CD14-positive monocyte (primary cell): ENCODE data around the gene TMEM45A. TPM values are rescaled to one million over a fixed set of nuclear protein-coding genes. Genes with fewer than 3 reads are reported as not detected.
"Not testable (repeated sequence)": the region's sequence is repeated elsewhere in the genome, so short reads cannot be mapped to it uniquely, and the experiment has no call there.

ENCODE experiments used
- DNase-seq, 3 donors: peaks; one replicate each; pipeline ENCODE4 v3.0.0-alpha.2; 2011 to 2022
- H2AFZ ChIP-seq: 2 replicates; pipeline ENCODE4 v1.6.0; 2012; ENCODE audit warnings: mild to moderate bottlenecking, low read depth, low read length, inconsistent platforms; ENCODE audit not compliant: insufficient read depth, poor library complexity, severe bottlenecking
- H3K27ac ChIP-seq, 2 donors: 1 replicate in 1 of 2; 2 replicates in 1 of 2; pipeline ENCODE4 v1.5.1; 2012 to 2013; ENCODE audit warnings: low read length in 2 of 2, control low read depth in 1 of 2, inconsistent platforms in 1 of 2, low read depth in 1 of 2, mild to moderate bottlenecking in 1 of 2
- H3K27me3 ChIP-seq, 2 donors: one replicate each; pipeline versions ENCODE4 v1.6.0 to v1.6.1; 2011 to 2013; ENCODE audit warnings: low read length in 2 of 2; ENCODE audit not compliant: control insufficient read depth in 2 of 2, insufficient read depth in 2 of 2
- H3K36me3 ChIP-seq, 2 donors: replicated peaks in 1 of 2; 1 replicate in 1 of 2; 2 replicates in 1 of 2; pipeline versions ENCODE4 v1.5.1 to v1.6.1; 2012 to 2013; ENCODE audit warnings: low read length in 2 of 2, control low read depth in 1 of 2, inconsistent platforms in 1 of 2, mild to moderate bottlenecking in 1 of 2; ENCODE audit not compliant: insufficient read depth in 2 of 2, control insufficient read depth in 1 of 2
- H3K4me1 ChIP-seq, 2 donors: 1 replicate in 1 of 2; 2 replicates in 1 of 2; pipeline versions ENCODE4 v1.5.1 to v1.6.1; 2012 to 2013; ENCODE audit warnings: low read length in 2 of 2, control low read depth in 1 of 2, inconsistent platforms in 1 of 2, mild to moderate bottlenecking in 1 of 2, moderate library complexity in 1 of 2; ENCODE audit not compliant: insufficient read depth in 2 of 2, control insufficient read depth in 1 of 2
- H3K4me2 ChIP-seq: replicated peaks from 2 replicates; pipeline ENCODE3; 2012; ENCODE audit warnings: low read length, moderate library complexity, mild to moderate bottlenecking; ENCODE audit not compliant: poor library complexity, severe bottlenecking; ENCODE audit errors: extremely low read depth
- H3K4me3 ChIP-seq, 3 experiments: fragments of 200-600 bp in 1 of 3; sonication (generic) in 1 of 3; replicated peaks in 1 of 3; 1 replicate in 2 of 3; 2 replicates in 1 of 3; pipeline ENCODE4 v1.5.1; 2011 to 2013; ENCODE audit warnings: low read length in 3 of 3, mild to moderate bottlenecking in 3 of 3, control low read depth in 2 of 3, low read depth in 2 of 3, inconsistent platforms in 1 of 3, moderate library complexity in 1 of 3
- H3K79me2 ChIP-seq: 2 replicates; pipeline ENCODE4 v1.6.0; 2012; ENCODE audit warnings: mild to moderate bottlenecking, control low read depth, inconsistent platforms, low read length, moderate library complexity; ENCODE audit not compliant: insufficient read depth
- H3K9ac ChIP-seq: 2 replicates; pipeline ENCODE4 v1.6.0; 2017; ENCODE audit warnings: low read length, mild to moderate bottlenecking; ENCODE audit not compliant: insufficient read depth, poor library complexity, severe bottlenecking
- H3K9me3 ChIP-seq, 2 donors: replicated peaks in 1 of 2; 1 replicate in 1 of 2; 2 replicates in 1 of 2; pipeline versions ENCODE4 v1.5.1 to v1.6.1; 2012 to 2013; ENCODE audit warnings: low read length in 2 of 2, control low read depth in 1 of 2; ENCODE audit not compliant: control insufficient read depth in 1 of 2, insufficient read depth in 1 of 2
- H4K20me1 ChIP-seq: 2 replicates; pipeline ENCODE4 v1.6.0; 2012; ENCODE audit warnings: mild to moderate bottlenecking, low read length, control low read depth, moderate library complexity; ENCODE audit not compliant: insufficient read depth
- H3K27ac Mint-ChIP-seq, 7 donors: one replicate each; pipeline ENCODE4 v1.8.0; 2020; ENCODE audit warnings: mild to moderate bottlenecking in 7 of 7, mixed read lengths in 7 of 7, moderate library complexity in 6 of 7, inconsistent platforms in 2 of 7
- H3K27me3 Mint-ChIP-seq, 3 donors: one replicate each; pipeline ENCODE4 v1.8.0; 2021 to 2022; ENCODE audit warnings: low read depth in 3 of 3, mild to moderate bottlenecking in 3 of 3, mixed read lengths in 3 of 3, moderate library complexity in 3 of 3, inconsistent platforms in 1 of 3
- H3K36me3 Mint-ChIP-seq, 2 donors: one replicate each; pipeline ENCODE4 v1.8.0; 2020; ENCODE audit warnings: mixed read lengths in 2 of 2, inconsistent platforms in 1 of 2, mild to moderate bottlenecking in 1 of 2
- H3K4me1 Mint-ChIP-seq: one replicate; pipeline ENCODE4 v1.8.0; 2020; ENCODE audit warnings: mild to moderate bottlenecking, mixed read lengths
- H3K4me3 Mint-ChIP-seq, 2 donors: one replicate each; pipeline ENCODE4 v1.8.0; 2020; ENCODE audit warnings: mild to moderate bottlenecking in 2 of 2, mixed read lengths in 2 of 2, moderate library complexity in 1 of 2
- H3K9me3 Mint-ChIP-seq, 7 donors: one replicate each; pipeline ENCODE4 v1.8.0; 2020 to 2022; ENCODE audit warnings: mixed read lengths in 7 of 7, mild to moderate bottlenecking in 6 of 7, moderate library complexity in 6 of 7, inconsistent platforms in 2 of 7
- CTCF ChIP-seq: fragments of 200-600 bp; IDR thresholded peaks from one replicate; pipeline ENCODE4 v1.8.0; 2022; ENCODE audit warnings: antibody characterized with exemption, mild to moderate bottlenecking
- WGBS: methylation state at CpG from one replicate; pipeline ENCODE4 v1.1.5; 2013; ENCODE audit warnings: missing lambda C conversion rate; ENCODE audit not compliant: insufficient coverage; 5-methylcytosine and 5-hydroxymethylcytosine counted together
- intact Hi-C, 2 donors: fragments of 100-400 bp; cut with micrococcal nuclease; formaldehyde crosslinking; loops; one replicate each; pipeline versions ENCODE4 v1.15.0 to v1.15.1; 2023
- polyA plus RNA-seq, 3 donors: library from polyadenylated mRNA; depleted of rRNA in 1 of 3; unstranded in 2 of 3; stranded (reverse) in 1 of 3; fragments of 300-500 nt in 2 of 3; fragments of >200 nt in 1 of 3; fragmentation: Illumina TruSeq in 2 of 3; gene quantifications; 1 replicate in 2 of 3; 2 replicates in 1 of 3; pipeline ENCODE4 v1.2.3, GENCODE V29; 2012 to 2021

TMEM45A gene
- polyA plus RNA-seq, 3 donors, result 0.03 to 1.5 (median 0.97) TPM

- no peaks in the 10 kb centered on the region for H3K9me3 ChIP-seq
- intact Hi-C loops, result no loop called here
- no peaks in the 10 kb centered on the region for H4K20me1 ChIP-seq
- no peaks in the 10 kb centered on the region for H3K4me1 ChIP-seq
- Mint-ChIP-seq H3K4me1 (no peaks in the 10 kb centered on the region), H3K27ac (no peak overlapping the region), H3K4me3 (no peak overlapping the region), H3K9me3 (peaks cover 0 to 10% (median 3%) of the 10 kb centered on the region in 7 donors), H3K36me3 (peaks cover 0 to 5% of the 10 kb centered on the region in 2 donors), H3K27me3 (peaks cover 0 to 2% (median 0%) of the 10 kb centered on the region in 3 donors)
- no peak for DNase-seq
- WGBS, result 100% methylated on average over 1 of the region's 1 CpG
- no peaks in the 10 kb centered on the region for H3K27me3 ChIP-seq
- TF ChIP-seq CTCF, result no peak
- H3K9ac ChIP-seq, result no peak overlapping the region
- H3K4me2 ChIP-seq, result no peak overlapping the region
- H3K4me3 ChIP-seq, result no peak overlapping the region
- H2AFZ ChIP-seq, result no peak overlapping the region
- H3K27ac ChIP-seq, result no peak overlapping the region
- H3K79me2 ChIP-seq, result no peaks in the 10 kb centered on the region
- H3K36me3 ChIP-seq, result no peaks in the 10 kb centered on the region
Observed at GRCh38 chr3:100581650-100582049, 89.2 kb downstream of the TMEM45A start.

GRCh38 chr3:100582157-100582556 lies 89.7 kb downstream of the TMEM45A start:
- H3K9me3 ChIP-seq, H3K27ac ChIP-seq, H3K36me3 Mint-ChIP-seq, H3K4me1 Mint-ChIP-seq, H2AFZ ChIP-seq, H3K27me3 Mint-ChIP-seq, H3K27ac Mint-ChIP-seq, H3K9ac ChIP-seq, intact Hi-C loops, H3K4me3 Mint-ChIP-seq, H4K20me1 ChIP-seq, H3K4me3 ChIP-seq, H3K4me2 ChIP-seq, DNase-seq, H3K36me3 ChIP-seq, H3K4me1 ChIP-seq, H3K27me3 ChIP-seq, H3K79me2 ChIP-seq: not testable (repeated sequence)
- H3K9me3 Mint-ChIP-seq, result peaks cover 0 to 13% (median 3%) of the 10 kb centered on the region in 7 donors
- 94% methylated on average over 7 of the region's 10 CpGs for WGBS
